Measurements from ENCODE around the gene CYYR1.

- TF ChIP-seq POLR2A (IDR thresholded peaks at IDR 0.05; ENCODE audit: low read depth, low read length), result no peak
- no peak for TF ChIP-seq POLR2AphosphoS5 (IDR thresholded peaks at IDR 0.05; ENCODE audit: low read depth, low read length)
Measured at GRCh38 chr21:26491663-26492062, 81.4 kb downstream of the CYYR1 start.

Data from GM12892 (cell line).